ENCODE data around the gene TES. TPM values are rescaled to one million over a fixed set of nuclear protein-coding genes. Genes with fewer than 3 reads are reported as not detected.

Gene TES
- total and polyA plus RNA-seq, 4 donors, result 5.7 to 11.8 (median 7.5) TPM

DNA sequence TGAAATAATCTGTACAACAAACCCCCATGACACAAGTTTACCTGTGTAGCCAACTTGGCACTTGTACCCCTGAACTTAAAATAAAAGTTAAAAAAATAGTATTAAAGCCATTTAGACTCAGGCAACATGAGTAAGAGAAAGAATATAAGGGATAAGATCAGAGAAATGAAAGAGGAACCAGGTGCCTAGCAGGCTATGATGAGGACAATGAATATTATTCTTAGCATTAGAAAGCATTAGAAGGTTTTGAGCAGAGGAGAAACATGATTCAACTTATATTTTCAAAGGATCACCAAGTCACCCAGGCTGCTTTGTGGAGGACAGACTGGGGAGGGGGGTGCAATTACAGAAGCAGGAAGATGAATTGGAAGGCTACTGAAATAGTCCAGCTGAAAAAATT lies 48.1 kb upstream of the TES start:
- no peaks in the 10 kb centered on the region for H3K9me3 ChIP-seq (ENCODE audit: control insufficient read depth in 4 of 4, low read length in 3 of 4)
- H3K4me1 ChIP-seq (ENCODE audit: control insufficient read depth in 4 of 4, insufficient read depth in 4 of 4, low read length in 3 of 4), result no peaks in the 10 kb centered on the region
- no peak overlapping the region for H3K27ac ChIP-seq (ENCODE audit: low read depth in 1 of 2, low read length in 2 of 2)
- TF ChIP-seq, protein P1, sequence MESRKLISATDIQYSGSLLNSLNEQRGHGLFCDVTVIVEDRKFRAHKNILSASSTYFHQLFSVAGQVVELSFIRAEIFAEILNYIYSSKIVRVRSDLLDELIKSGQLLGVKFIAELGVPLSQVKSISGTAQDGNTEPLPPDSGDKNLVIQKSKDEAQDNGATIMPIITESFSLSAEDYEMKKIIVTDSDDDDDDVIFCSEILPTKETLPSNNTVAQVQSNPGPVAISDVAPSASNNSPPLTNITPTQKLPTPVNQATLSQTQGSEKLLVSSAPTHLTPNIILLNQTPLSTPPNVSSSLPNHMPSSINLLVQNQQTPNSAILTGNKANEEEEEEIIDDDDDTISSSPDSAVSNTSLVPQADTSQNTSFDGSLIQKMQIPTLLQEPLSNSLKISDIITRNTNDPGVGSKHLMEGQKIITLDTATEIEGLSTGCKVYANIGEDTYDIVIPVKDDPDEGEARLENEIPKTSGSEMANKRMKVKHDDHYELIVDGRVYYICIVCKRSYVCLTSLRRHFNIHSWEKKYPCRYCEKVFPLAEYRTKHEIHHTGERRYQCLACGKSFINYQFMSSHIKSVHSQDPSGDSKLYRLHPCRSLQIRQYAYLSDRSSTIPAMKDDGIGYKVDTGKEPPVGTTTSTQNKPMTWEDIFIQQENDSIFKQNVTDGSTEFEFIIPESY (IDR thresholded peaks at IDR 0.05), result no peak
- TF ChIP-seq TAF1 (conservative IDR thresholded peaks at IDR 0.05) (no peak), HNF4G (IDR thresholded peaks at IDR 0.05) (no peak), YY1 (IDR thresholded peaks at IDR 0.05) (no peak), JUND (IDR thresholded peaks at IDR 0.05) (no peak), RAD21 (IDR thresholded peaks at IDR 0.05) (no peak), GABPA (IDR thresholded peaks at IDR 0.05 in 1 of 2, conservative IDR thresholded peaks at IDR 0.05 in 1 of 2) (no peak), EGR1 (IDR thresholded peaks at IDR 0.05; ENCODE audit: low read depth in 2 of 2) (no peak)
- TF ChIP-seq, protein P2, sequence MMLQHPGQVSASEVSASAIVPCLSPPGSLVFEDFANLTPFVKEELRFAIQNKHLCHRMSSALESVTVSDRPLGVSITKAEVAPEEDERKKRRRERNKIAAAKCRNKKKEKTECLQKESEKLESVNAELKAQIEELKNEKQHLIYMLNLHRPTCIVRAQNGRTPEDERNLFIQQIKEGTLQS (IDR thresholded peaks at IDR 0.05), result no peak
- H3K4me3 ChIP-seq (ENCODE audit: low read depth in 1 of 3, low read length in 3 of 3), result no peak overlapping the region
- H3K27me3 ChIP-seq (ENCODE audit: control insufficient read depth in 4 of 4, insufficient read depth in 4 of 4, low read length in 3 of 4), result no peaks in the 10 kb centered on the region
- DNase-seq (ENCODE audit: low spot score), result no peak
- no peak overlapping the region for H3K9ac ChIP-seq (ENCODE audit: low read depth in 1 of 2, low read length in 2 of 2)
- no peaks in the 10 kb centered on the region for H3K36me3 ChIP-seq (ENCODE audit: control insufficient read depth in 4 of 4, insufficient read depth in 3 of 4, low read depth in 1 of 4, low read length in 3 of 4)

DNA sequence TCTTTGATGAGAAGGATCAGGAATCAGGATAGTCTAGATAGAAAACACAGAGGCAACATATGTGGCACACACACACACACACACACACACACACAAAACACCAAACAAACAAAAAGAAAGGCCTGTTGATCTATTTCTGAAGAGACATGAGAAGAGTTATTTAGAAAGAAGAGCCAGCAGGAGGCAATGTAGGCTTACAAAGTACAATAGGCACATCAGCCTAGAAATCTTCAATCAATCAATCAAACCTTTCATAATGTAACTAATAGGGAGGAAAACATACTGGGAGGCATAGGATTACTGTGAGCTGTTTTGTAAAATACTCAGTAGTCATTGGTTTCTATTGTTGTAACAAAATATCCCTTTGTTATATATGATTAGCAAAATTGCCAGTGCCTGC lies 47.3 kb upstream of the TES start:
- Histone ChIP-seq H3K4me3 (ENCODE audit: low read depth in 1 of 3, low read length in 3 of 3) (no peak overlapping the region), H3K4me1 (ENCODE audit: control insufficient read depth in 4 of 4, insufficient read depth in 4 of 4, low read length in 3 of 4) (no peaks in the 10 kb centered on the region), H3K27me3 (ENCODE audit: control insufficient read depth in 4 of 4, insufficient read depth in 4 of 4, low read length in 3 of 4) (no peaks in the 10 kb centered on the region), H3K9ac (ENCODE audit: low read depth in 1 of 2, low read length in 2 of 2) (no peak overlapping the region), H3K36me3 (ENCODE audit: control insufficient read depth in 4 of 4, insufficient read depth in 3 of 4, low read depth in 1 of 4, low read length in 3 of 4) (no peaks in the 10 kb centered on the region), H3K27ac (ENCODE audit: low read depth in 1 of 2, low read length in 2 of 2) (no peak overlapping the region), H3K9me3 (ENCODE audit: control insufficient read depth in 4 of 4, low read length in 3 of 4) (no peaks in the 10 kb centered on the region)
- DNase-seq (ENCODE audit: low spot score), result no peak
- TF ChIP-seq RAD21 (IDR thresholded peaks at IDR 0.05), result peak; percentile 33 to 59
- TF ChIP-seq GABPA (IDR thresholded peaks at IDR 0.05 in 1 of 2, conservative IDR thresholded peaks at IDR 0.05 in 1 of 2), result no peak

DNA sequence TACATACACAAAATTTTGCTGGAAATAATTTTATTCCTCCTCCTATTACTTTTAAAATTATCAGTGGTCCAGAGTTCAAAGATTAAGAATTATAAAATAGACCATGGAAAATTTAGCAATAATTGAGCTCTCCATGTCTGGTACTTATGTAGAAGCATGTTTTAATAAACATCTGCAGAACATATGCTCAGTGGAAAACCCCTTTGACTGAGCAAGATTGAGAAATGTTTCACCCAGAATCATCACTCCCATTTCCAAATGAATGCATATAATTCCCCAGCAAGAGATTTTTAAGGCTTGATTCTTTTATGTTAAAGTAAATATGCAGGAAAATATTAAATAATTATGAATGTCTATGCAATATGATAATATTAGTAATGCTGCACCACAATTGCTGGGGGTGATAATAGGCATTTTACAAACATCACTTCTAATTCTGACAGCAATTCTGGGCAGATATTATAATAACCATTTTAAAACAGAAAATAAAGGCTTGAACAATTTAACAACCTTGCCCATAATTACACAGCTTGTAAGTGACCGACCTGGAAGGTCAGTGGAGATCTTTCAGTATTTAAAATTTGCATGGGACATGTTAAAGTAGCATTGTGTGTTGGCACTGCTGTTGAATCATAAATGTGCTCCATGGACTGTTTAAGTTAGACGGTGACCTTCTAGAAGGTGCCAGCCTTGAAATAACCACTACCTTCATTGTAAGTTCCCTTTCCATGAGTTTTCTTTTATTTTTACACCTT lies 45.6 kb upstream of the TES start:
- no peak for DNase-seq (ENCODE audit: low spot score)
- no peak overlapping the region for H3K4me3 ChIP-seq (ENCODE audit: low read depth in 1 of 3, low read length in 3 of 3)
- H3K27me3 ChIP-seq (ENCODE audit: control insufficient read depth in 4 of 4, insufficient read depth in 4 of 4, low read length in 3 of 4), result no peaks in the 10 kb centered on the region
- TF ChIP-seq RAD21 (IDR thresholded peaks at IDR 0.05) (no peak), GABPA (IDR thresholded peaks at IDR 0.05 in 1 of 2, conservative IDR thresholded peaks at IDR 0.05 in 1 of 2) (no peak), EGR1 (IDR thresholded peaks at IDR 0.05; ENCODE audit: low read depth in 2 of 2) (no peak)
- TF ChIP-seq, protein P3, sequence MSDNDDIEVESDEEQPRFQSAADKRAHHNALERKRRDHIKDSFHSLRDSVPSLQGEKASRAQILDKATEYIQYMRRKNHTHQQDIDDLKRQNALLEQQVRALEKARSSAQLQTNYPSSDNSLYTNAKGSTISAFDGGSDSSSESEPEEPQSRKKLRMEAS (IDR thresholded peaks at IDR 0.05), result no peak
- no peaks in the 10 kb centered on the region for H3K9me3 ChIP-seq (ENCODE audit: control insufficient read depth in 4 of 4, low read length in 3 of 4)
- H3K36me3 ChIP-seq (ENCODE audit: control insufficient read depth in 4 of 4, insufficient read depth in 3 of 4, low read depth in 1 of 4, low read length in 3 of 4), result no peaks in the 10 kb centered on the region
- peaks cover 0 to 8% (median 0%) of the 10 kb centered on the region in 4 donors for H3K4me1 ChIP-seq (ENCODE audit: control insufficient read depth in 4 of 4, insufficient read depth in 4 of 4, low read length in 3 of 4)
- WGBS, result 91% methylated on average over 2 of the region's 2 CpGs
- no peak overlapping the region for H3K9ac ChIP-seq (ENCODE audit: low read depth in 1 of 2, low read length in 2 of 2)
- H3K27ac ChIP-seq (ENCODE audit: low read depth in 1 of 2, low read length in 2 of 2), result no peak overlapping the region

Measured in liver (tissue), 9 donors.